Putamen (tissue), 1 donor: ENCODE results near the gene PUS7L.
"Not testable (repeated sequence)": the region's sequence is repeated elsewhere in the genome, so short reads cannot be mapped to it uniquely, and the experiment has no call there.

ENCODE experiments used
- DNase-seq: peaks from one replicate; pipeline ENCODE4 v3.0.0-alpha.2; 2016; ENCODE audit warnings: low spot score

PUS7L gene, protein sequence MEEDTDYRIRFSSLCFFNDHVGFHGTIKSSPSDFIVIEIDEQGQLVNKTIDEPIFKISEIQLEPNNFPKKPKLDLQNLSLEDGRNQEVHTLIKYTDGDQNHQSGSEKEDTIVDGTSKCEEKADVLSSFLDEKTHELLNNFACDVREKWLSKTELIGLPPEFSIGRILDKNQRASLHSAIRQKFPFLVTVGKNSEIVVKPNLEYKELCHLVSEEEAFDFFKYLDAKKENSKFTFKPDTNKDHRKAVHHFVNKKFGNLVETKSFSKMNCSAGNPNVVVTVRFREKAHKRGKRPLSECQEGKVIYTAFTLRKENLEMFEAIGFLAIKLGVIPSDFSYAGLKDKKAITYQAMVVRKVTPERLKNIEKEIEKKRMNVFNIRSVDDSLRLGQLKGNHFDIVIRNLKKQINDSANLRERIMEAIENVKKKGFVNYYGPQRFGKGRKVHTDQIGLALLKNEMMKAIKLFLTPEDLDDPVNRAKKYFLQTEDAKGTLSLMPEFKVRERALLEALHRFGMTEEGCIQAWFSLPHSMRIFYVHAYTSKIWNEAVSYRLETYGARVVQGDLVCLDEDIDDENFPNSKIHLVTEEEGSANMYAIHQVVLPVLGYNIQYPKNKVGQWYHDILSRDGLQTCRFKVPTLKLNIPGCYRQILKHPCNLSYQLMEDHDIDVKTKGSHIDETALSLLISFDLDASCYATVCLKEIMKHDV

DNA sequence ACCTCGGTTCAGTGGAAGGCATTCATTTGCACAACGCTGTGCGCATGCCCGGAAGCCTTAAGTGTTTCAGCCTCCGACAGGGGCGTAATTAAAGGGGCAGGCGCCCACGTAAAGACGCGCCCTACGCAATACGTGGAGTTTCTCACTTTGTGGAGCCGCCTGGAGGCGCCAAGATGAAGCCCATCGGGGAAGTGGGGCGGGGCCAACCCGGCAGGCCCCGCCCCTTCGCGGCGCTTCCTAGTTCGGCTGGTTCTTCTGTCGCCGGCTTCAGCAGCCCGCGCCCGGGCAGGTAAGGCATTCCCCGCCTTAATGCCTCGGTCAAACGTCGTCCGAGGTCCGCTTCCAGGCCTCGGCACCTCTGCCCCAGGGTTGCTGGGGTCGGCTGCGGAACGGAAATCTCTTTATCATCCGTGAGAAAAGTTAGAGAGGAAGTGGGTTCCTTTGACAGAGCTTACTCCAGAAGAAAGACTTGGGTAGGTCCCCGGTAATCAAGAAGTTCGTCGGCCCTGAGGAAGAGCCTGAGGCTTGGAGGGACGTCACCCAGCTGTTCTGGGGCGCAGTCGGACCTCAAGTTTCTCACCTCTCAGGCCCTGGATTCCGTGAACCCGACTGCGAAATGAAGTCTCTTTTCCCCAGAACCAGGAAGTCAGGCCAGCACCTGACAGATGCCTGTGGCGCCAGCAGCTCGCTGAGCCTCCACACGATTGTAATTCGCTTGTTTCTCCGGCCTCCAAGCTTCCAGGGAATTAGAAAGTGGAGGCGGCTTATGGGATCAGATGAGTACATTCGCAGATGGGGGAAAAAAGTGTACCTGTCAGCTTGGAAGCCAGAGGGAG is at the start of gene PUS7L, which contains the start of gene IRAK4:
TSS of gene PUS7L (minus strand) at position 63 of the 836 bp plus-strand sequence. CDS start 3,545 bp downstream, outside the sequence.
TSS of gene IRAK4 (plus strand) at position 224 of the 836 bp plus-strand sequence. CDS start 9,161 bp downstream, outside the sequence.
- peak; percentile 97 for DNase-seq

- no peak for DNase-seq
Measured at GRCh38 chr12:43807386-43807785, 48.8 kb upstream of the PUS7L start.

DNA sequence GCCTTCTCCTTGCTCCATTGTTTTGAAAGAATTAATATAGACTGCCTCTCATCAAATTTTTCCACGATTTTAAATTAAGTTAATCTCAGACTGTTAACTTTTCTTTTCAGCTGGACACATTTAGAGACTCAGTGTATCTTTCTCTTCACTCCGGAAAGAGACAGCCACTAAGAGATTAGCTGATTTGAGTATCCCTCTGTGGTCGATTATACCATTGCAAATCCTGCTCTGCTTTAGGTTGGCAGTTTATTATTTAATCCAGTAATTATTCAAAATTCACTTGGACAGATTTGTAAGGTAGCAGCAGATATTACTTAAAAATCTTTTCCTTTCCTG is 48.1 kb upstream of the PUS7L start:
- no peak for DNase-seq

- peak; percentile 85 for DNase-seq
Measured at GRCh38 chr12:43805860-43806736, 47.5 kb upstream of the PUS7L start, which contains the start of gene TWF1. TSS of gene TWF1 (minus strand) at chr12:43806317. CDS start at chr12:43806245, 72 bp downstream.

- peak; percentile 5 for DNase-seq
Measured at GRCh38 chr12:43805149-43805859, 46.7 kb upstream of the PUS7L start.

GRCh38 chr12:43797561-43798217 is 39.1 kb upstream of the PUS7L start:
- DNase-seq = no peak

- no peak for DNase-seq
Measured at GRCh38 chr12:43795716-43796280, 37.2 kb upstream of the PUS7L start.

DNA sequence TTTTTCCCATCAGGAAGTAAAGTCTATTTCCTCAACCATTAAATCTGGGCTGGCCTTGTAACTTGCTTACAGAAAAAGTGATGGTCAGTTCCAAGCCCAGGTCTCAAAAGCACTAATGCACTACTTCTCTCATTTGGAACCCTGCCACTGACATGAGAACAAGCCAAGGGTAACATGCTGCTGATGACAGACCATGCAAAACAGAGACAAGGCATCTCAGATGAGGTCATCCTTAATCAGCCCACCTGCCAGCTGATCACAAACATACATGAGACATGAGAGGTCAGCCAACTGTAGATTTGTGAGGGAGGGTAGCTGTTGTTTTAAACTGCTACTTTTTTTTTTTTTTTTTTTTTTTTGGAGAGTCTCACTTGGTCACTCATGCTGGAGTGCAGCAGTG is 31.4 kb upstream of the PUS7L start:
- DNase-seq = no peak

GRCh38 chr12:43786899-43787693 is 28.5 kb upstream of the PUS7L start:
- no peak for DNase-seq

- no peak for DNase-seq
Measured at GRCh38 chr12:43776498-43776897, 17.9 kb upstream of the PUS7L start.

DNA sequence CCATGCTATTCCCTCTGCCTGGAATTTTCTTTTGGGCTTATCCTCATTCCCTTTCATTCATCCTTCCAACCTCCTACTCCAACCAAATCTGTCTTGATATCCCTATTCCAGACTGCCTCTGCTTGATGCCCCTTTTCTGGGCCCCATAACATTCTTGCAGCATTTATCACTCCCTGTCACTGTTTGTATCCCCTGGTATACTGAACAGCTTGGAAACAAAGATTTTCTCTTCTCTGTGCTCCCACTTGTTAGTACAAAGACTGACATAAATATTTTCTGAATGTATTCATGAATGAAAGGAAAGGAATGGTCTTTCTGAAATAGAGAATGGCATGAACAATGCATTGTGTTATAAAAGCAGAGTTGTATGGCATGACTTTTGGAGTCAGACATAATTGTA is 7.7 kb upstream of the PUS7L start:
- DNase-seq = no peak

GRCh38 chr12:43764528-43764927 is 5.9 kb upstream of the PUS7L start:
- no peak for DNase-seq

GRCh38 chr12:43763769-43764168 is 5.2 kb upstream of the PUS7L start:
- no peak for DNase-seq

- no peak for DNase-seq
Measured at GRCh38 chr12:43762596-43762995, 4.0 kb upstream of the PUS7L start.

DNA sequence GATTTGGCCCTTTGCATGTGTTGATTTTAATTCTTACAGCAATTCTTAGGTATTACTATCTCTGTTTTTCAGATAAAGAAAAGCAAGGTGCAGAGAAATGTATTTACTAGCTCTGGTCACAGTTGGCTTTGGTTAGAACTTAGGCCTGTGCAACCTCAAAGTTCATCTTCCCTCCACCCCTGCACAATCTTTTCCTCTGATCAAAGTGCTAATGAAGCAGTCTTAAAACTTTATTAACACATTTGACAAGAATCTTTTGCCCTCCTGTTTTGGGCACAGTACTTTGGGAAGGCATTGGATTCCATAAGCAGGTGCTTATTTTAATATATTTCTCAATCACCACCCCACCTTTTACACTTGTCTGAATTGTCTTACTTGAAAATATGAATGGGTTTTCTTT is 2.9 kb upstream of the PUS7L start:
- DNase-seq = no peak

DNA sequence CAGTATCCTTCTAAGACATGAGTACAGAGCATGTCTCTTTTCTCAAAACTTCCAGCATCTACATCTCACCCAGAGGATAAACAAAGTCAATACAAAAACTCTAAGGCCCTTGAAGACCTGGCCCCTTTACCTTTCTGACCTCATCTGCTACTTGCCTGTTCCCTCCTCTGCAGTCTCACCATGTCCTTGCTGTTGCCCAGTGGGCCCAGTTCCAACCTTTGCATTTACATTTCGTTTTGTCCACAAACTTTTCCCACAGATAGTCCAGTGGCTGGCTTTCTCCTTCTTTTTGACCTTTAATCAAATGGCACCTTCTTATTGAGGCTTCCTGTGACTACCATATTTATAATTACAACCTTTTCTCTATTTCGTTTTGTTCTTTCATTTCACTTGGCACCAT is 1.8 kb upstream of the PUS7L start:
- no peak for DNase-seq

DNA sequence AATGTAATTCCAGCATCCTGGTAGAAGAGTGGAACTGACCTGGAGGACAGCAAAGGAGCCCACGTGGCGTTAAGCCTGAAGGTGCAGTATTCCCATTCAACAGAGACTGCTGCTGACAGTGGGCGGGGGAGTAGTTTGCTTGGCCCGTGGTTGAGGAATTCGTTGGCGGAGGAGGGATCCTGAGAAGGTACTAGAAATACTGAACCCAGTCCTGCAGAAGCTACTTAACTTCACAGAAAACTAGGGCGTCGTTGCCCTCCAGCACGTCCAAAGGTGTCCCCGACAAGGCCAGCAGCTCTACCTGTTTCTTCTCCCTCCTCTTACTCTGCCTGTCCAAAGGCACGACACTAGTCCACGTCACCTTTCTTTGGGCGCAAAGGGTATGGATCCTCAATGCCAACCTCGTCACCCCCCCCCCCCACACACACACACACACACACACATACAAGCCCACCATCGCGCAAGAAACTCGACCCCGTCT is 303 bp downstream of the PUS7L start:
- peak; percentile 63 for DNase-seq

DNA sequence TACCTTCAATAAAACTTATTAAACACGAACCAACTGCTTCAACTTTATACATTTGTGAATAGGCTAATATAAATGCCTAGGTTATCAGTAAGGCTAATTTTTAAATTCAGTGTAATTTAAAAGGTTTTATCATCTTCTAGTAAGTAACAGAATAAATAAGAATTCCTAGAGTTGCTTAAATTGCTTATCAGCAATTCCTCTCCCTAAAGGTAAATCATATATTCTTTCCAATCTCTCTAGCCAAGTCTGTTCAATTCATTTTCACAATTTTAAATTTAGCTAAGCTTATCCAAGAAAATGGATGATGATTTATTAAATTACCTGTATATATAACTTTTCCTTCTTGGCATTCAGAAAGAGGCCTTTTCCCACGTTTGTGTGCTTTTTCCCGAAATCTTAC is 4.6 kb downstream of the PUS7L start:
- no peak for DNase-seq

- not testable (repeated sequence) for DNase-seq
Measured at GRCh38 chr12:43751360-43751759, 7.2 kb downstream of the PUS7L start.
